Measurements from ENCODE around the gene RAB11FIP2.

The RAB11FIP2 gene

GRCh38 chr10:117980755-117981702 is 65.7 kb downstream of the RAB11FIP2 start:
- Histone ChIP-seq H3K4me1 (ENCODE audit: insufficient read depth, poor library complexity, severe bottlenecking) (peaks cover 15% of the 10 kb centered on the region), H3K9me3 (ENCODE audit: severe bottlenecking) (no peaks in the 10 kb centered on the region), H3K27ac (ENCODE audit: poor library complexity, severe bottlenecking) (peak overlapping the region; percentile 88), H3K36me3 (ENCODE audit: low read depth) (no peaks in the 10 kb centered on the region), H3K4me3 (ENCODE audit: severe bottlenecking) (no peak overlapping the region), H3K27me3 (ENCODE audit: insufficient read depth, poor library complexity, severe bottlenecking) (no peaks in the 10 kb centered on the region)
- TF ChIP-seq, protein P1, sequence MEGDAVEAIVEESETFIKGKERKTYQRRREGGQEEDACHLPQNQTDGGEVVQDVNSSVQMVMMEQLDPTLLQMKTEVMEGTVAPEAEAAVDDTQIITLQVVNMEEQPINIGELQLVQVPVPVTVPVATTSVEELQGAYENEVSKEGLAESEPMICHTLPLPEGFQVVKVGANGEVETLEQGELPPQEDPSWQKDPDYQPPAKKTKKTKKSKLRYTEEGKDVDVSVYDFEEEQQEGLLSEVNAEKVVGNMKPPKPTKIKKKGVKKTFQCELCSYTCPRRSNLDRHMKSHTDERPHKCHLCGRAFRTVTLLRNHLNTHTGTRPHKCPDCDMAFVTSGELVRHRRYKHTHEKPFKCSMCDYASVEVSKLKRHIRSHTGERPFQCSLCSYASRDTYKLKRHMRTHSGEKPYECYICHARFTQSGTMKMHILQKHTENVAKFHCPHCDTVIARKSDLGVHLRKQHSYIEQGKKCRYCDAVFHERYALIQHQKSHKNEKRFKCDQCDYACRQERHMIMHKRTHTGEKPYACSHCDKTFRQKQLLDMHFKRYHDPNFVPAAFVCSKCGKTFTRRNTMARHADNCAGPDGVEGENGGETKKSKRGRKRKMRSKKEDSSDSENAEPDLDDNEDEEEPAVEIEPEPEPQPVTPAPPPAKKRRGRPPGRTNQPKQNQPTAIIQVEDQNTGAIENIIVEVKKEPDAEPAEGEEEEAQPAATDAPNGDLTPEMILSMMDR (IDR thresholded peaks at IDR 0.05; ENCODE audit: poor library complexity, severe bottlenecking): no peak
- DNase-seq (ENCODE audit: low spot score): no peak
- ATAC-seq (ENCODE audit: low read depth): no peak

GRCh38 chr10:117980216-117980615 is 66.5 kb downstream of the RAB11FIP2 start:
- Histone ChIP-seq H3K9me3 (ENCODE audit: severe bottlenecking) (no peaks in the 10 kb centered on the region), H3K36me3 (ENCODE audit: low read depth) (no peaks in the 10 kb centered on the region), H3K4me3 (ENCODE audit: severe bottlenecking) (no peak overlapping the region), H3K4me1 (ENCODE audit: insufficient read depth, poor library complexity, severe bottlenecking) (peaks cover 15% of the 10 kb centered on the region), H3K27me3 (ENCODE audit: insufficient read depth, poor library complexity, severe bottlenecking) (no peaks in the 10 kb centered on the region), H3K27ac (ENCODE audit: poor library complexity, severe bottlenecking) (peak overlapping the region; percentile 88)
- DNase-seq (ENCODE audit: low spot score): no peak
- TF ChIP-seq, protein P1 (IDR thresholded peaks at IDR 0.05; ENCODE audit: poor library complexity, severe bottlenecking): no peak
- ATAC-seq (ENCODE audit: low read depth): peak; percentile 98

GRCh38 chr10:117972168-117972837 is 74.4 kb downstream of the RAB11FIP2 start:
- Histone ChIP-seq H3K36me3 (ENCODE audit: low read depth) (no peaks in the 10 kb centered on the region), H3K4me1 (ENCODE audit: insufficient read depth, poor library complexity, severe bottlenecking) (no peaks in the 10 kb centered on the region), H3K27me3 (ENCODE audit: insufficient read depth, poor library complexity, severe bottlenecking) (no peaks in the 10 kb centered on the region), H3K4me3 (ENCODE audit: severe bottlenecking) (no peak overlapping the region), H3K9me3 (ENCODE audit: severe bottlenecking) (no peaks in the 10 kb centered on the region), H3K27ac (ENCODE audit: poor library complexity, severe bottlenecking) (no peak overlapping the region)
- no peak for DNase-seq (ENCODE audit: low spot score)
- ATAC-seq (ENCODE audit: low read depth): no peak
- TF ChIP-seq, protein P1 (IDR thresholded peaks at IDR 0.05; ENCODE audit: poor library complexity, severe bottlenecking): no peak

DNA sequence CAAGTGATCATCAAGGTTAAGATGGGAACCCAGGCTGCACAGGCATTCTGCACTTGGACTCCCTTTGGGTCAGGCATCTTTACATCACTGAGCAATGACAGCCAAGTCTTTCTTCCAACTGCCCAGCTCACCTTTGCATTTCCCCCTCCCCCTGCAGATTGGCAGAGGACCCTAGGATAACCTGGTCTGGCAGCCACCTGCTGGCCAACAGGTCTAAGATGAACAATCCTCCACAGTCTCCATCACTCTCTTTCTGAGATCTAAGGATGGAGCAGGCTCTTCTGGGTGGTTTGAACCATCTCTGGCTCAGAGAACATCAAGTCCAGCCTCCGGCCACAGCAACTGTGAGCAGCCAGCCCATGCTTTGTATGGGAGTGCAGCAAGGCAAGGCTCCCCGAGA is 75.8 kb downstream of the RAB11FIP2 start:
- no peak overlapping the region for H3K27ac ChIP-seq (ENCODE audit: poor library complexity, severe bottlenecking)
- no peaks in the 10 kb centered on the region for H3K36me3 ChIP-seq (ENCODE audit: low read depth)
- no peaks in the 10 kb centered on the region for H3K4me1 ChIP-seq (ENCODE audit: insufficient read depth, poor library complexity, severe bottlenecking)
- no peaks in the 10 kb centered on the region for H3K27me3 ChIP-seq (ENCODE audit: insufficient read depth, poor library complexity, severe bottlenecking)
- ATAC-seq (ENCODE audit: low read depth) (no peak), DNase-seq (ENCODE audit: low spot score) (no peak)
- no peak overlapping the region for H3K4me3 ChIP-seq (ENCODE audit: severe bottlenecking)
- no peaks in the 10 kb centered on the region for H3K9me3 ChIP-seq (ENCODE audit: severe bottlenecking)
- TF ChIP-seq, protein P1 (IDR thresholded peaks at IDR 0.05; ENCODE audit: poor library complexity, severe bottlenecking): no peak

All from RWPE2 (cell line).